ENCODE results near the gene DGKH.
"Not testable (repeated sequence)": the region's sequence is repeated elsewhere in the genome, so short reads cannot be mapped to it uniquely, and the experiment has no call there.

Gene DGKH

GRCh38 chr13:42076309-42076713, 27.9 kb downstream of the DGKH start:
- no peak for DNase-seq

- DNase-seq: no peak
These were observed 29.8 kb downstream of the DGKH start for GRCh38 chr13:42078128-42078808.

- DNase-seq: no peak
These were observed 34.8 kb downstream of the DGKH start for GRCh38 chr13:42083138-42083770.

- DNase-seq: no peak
These were observed 36.3 kb downstream of the DGKH start for GRCh38 chr13:42084722-42085121.

GRCh38 chr13:42086582-42086981, 38.1 kb downstream of the DGKH start:
- no peak for DNase-seq

- no peak for DNase-seq
These were observed 46.1 kb downstream of the DGKH start for GRCh38 chr13:42094516-42095040.

GRCh38 chr13:42096222-42096621, 47.8 kb downstream of the DGKH start:
- not testable (repeated sequence) for DNase-seq

GRCh38 chr13:42099962-42100675, 51.7 kb downstream of the DGKH start:
- no peak for DNase-seq

GRCh38 chr13:42100960-42101359, 52.5 kb downstream of the DGKH start:
- no peak for DNase-seq

- DNase-seq: no peak
These were observed 53.6 kb downstream of the DGKH start for GRCh38 chr13:42101821-42102585.

- no peak for DNase-seq
These were observed 54.8 kb downstream of the DGKH start for GRCh38 chr13:42102961-42103865.

GRCh38 chr13:42106998-42107397, 58.5 kb downstream of the DGKH start:
- DNase-seq: no peak

- no peak for DNase-seq
These were observed 59.0 kb downstream of the DGKH start for GRCh38 chr13:42107421-42107820.

GRCh38 chr13:42108217-42108616, 59.8 kb downstream of the DGKH start:
- no peak for DNase-seq

GRCh38 chr13:42109957-42110356, 61.5 kb downstream of the DGKH start:
- DNase-seq: no peak

- no peak for DNase-seq
These were observed 62.1 kb downstream of the DGKH start for GRCh38 chr13:42110410-42111155.

GRCh38 chr13:42112864-42113263, 64.4 kb downstream of the DGKH start:
- no peak for DNase-seq

GRCh38 chr13:42113478-42113877, 65.0 kb downstream of the DGKH start:
- no peak for DNase-seq

GRCh38 chr13:42114278-42114677, 65.8 kb downstream of the DGKH start:
- no peak for DNase-seq

- DNase-seq: no peak
These were observed 66.5 kb downstream of the DGKH start for GRCh38 chr13:42114912-42115311.

- DNase-seq: no peak
These were observed 67.8 kb downstream of the DGKH start for GRCh38 chr13:42116225-42116624.

Measured in right forelimb (tissue), 1 donor.